Heart right ventricle (tissue), 16 donors: ENCODE data around the gene DENND2D. TPM values are rescaled to one million over a fixed set of nuclear protein-coding genes. Genes with fewer than 3 reads are reported as not detected.

Source experiments
- ATAC-seq, 8 donors: fragments of 200-7000 bp; cut with Tn5 transposase; one replicate each; pipeline ENCODE4 v1.9.1; 2020; ENCODE audit warnings: mild to moderate bottlenecking in 8 of 8, moderate library complexity in 8 of 8, moderate number of reproducible peaks in 1 of 8
- DNase-seq, 2 donors: peaks; one replicate each; pipeline ENCODE4 v3.0.0-alpha.2; 2020
- H3K27ac ChIP-seq, 10 donors: fragments of 200-600 bp; sonication (generic) in 2 of 10; one replicate each; pipeline versions ENCODE4 v1.5.0 to v1.8.0; 2020 to 2022; ENCODE audit warnings: mild to moderate bottlenecking in 3 of 10
- H3K27me3 ChIP-seq, 7 donors: fragments of 200-600 bp; one replicate each; pipeline ENCODE4 v1.8.0; 2021 to 2022; ENCODE audit warnings: mild to moderate bottlenecking in 2 of 7
- H3K36me3 ChIP-seq, 9 donors: fragments of 200-600 bp; sonication (generic) in 1 of 9; one replicate each; pipeline versions ENCODE4 v1.5.0 to v1.8.0; 2020 to 2022; ENCODE audit warnings: mild to moderate bottlenecking in 2 of 9
- H3K4me1 ChIP-seq, 9 donors: fragments of 200-600 bp; sonication (generic) in 1 of 9; one replicate each; pipeline versions ENCODE4 v1.5.0 to v1.8.0; 2020 to 2022; ENCODE audit warnings: mild to moderate bottlenecking in 4 of 9
- H3K4me3 ChIP-seq, 10 donors: fragments of 200-600 bp; sonication (generic) in 2 of 10; one replicate each; pipeline versions ENCODE4 v1.5.0 to v1.8.0; 2020 to 2022; ENCODE audit warnings: mild to moderate bottlenecking in 7 of 10, moderate library complexity in 2 of 10
- H3K9me3 ChIP-seq, 11 donors: fragments of 200-600 bp in 10 of 11; sonication (generic) in 2 of 11; one replicate each; pipeline versions ENCODE4 v1.5.0 to v1.8.0; 2013 to 2022; ENCODE audit warnings: mild to moderate bottlenecking in 2 of 11, control low read depth in 1 of 11, moderate library complexity in 1 of 11
- WGBS, 2 donors: extraction: QIAGEN DNeasy Blood & Tissue Kit; methylation state at CpG; one replicate each; pipeline ENCODE4 v1.1.7; 2013; ENCODE audit warnings: inconsistent platforms in 1 of 2; 5-methylcytosine and 5-hydroxymethylcytosine counted together
- intact Hi-C, 10 donors: fragments of 100-400 bp; cut with DNase I; formaldehyde crosslinking; loops; one replicate each; pipeline versions ENCODE4 v1.11.1 to v1.14.2; 2022
- polyA plus RNA-seq, 2 donors: library from polyadenylated mRNA; stranded (reverse); fragments of 200-250 nt; gene quantifications; one replicate each; pipeline ENCODE4 v1.2.3, GENCODE V29; 2013
- total RNA-seq, 10 donors: library from RNA; stranded (reverse); fragmentation: NEBNext Ultra II Directional in 3 of 10; extraction: Animal tissue kit (Norgen Biotek cat#: 25700) in 3 of 10; gene quantifications; one replicate each; pipeline versions ENCODE4 v1.2.1 to v1.2.4, GENCODE V29; 2021 to 2023
- TF ChIP-seq, protein P1 (sequence below), 9 donors: fragments of 200-600 bp; sonication (generic) in 2 of 9; IDR thresholded peaks; one replicate each; pipeline versions ENCODE4 v1.5.0 to v1.8.0; 2021 to 2022; ENCODE audit warnings: antibody characterized with exemption in 9 of 9, mild to moderate bottlenecking in 5 of 9, moderate library complexity in 1 of 9
- donor health status: Arrhythmogenic right ventricular cardiomyopathy.
- donor health status: ischemic (EF 13 %, LVEDD 7.1; RV severe dilation, severe dysfunction).
- donor health status: healthy with polysubstance abuse.
- donor health status: DM: no; HTN: yes; CAD: no.
- donor health status: DM: no; HTN: no; CAD: no.
- donor health status: ischemic (EF 25% LVEDD 6.9; RV normal size, moderate dysfunction).
- donor health status: ischemic (EF 25% LVEDD 5.7; RV mildly dilated, moderate dysfunction).
- donor health status: healthy.
- donor health status: DM: yes; HTN: yes; CAD: no.
- donor health status: Ischemic cardiomyopathy.
- donor health status: ischemic (EF 35%, LVEDD 5.7; RV mildly dilated, moderate dysfunction).
- donor health status: nonischemic (EF 11% LVEDD 7.7; RV severe dilation, severe dysfunction).
- donor health status: DM: yes; HTN: yes; CAD: no.
- donor health status: PGD.
- donor health status: ischemic (EF 29% LVEDD 5.4; RV normal size, mild dysfunction).
- donor health status: nonischemic (EF 23%, LVEDD 6.1; RV moderate dilation, normal function).

DENND2D gene
- total and polyA plus RNA-seq, 12 donors = 0.46 to 11.9 (median 1.0) TPM

DNA sequence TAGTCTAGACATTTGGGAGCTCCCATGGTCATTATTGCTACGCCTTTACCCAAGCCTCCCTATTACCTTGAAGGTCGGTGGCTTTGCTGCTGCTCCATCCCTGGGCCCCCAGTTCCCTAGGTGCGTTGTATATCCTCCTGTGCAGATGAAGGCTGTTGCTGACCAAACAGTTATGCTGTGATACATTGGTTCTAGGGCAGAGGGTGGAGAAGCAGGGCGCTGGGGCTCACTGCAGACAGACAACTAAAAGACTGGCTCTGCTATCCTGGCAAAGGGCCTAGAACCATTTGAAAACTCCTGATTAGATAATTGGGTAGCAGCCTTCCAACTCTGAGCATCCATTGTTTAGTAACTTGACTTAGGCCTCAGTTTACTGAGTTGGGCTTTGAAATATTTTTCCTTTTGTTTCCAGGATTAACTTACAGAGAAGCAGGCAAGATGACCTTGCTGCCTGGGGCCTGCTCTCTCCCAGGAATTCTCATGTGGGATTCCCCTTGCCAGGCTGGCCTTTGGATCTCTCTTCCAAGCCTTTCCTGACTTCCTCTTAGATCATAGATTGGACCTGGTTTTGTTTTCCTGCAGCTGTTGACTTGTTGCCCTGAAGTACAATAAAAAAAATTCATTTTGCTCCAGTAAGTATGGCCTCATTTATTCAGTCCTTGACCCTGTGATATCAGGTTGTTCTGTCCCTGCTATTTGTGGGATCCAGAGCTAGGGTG is 42.5 kb upstream of the DENND2D start:
- TF ChIP-seq, protein P1, sequence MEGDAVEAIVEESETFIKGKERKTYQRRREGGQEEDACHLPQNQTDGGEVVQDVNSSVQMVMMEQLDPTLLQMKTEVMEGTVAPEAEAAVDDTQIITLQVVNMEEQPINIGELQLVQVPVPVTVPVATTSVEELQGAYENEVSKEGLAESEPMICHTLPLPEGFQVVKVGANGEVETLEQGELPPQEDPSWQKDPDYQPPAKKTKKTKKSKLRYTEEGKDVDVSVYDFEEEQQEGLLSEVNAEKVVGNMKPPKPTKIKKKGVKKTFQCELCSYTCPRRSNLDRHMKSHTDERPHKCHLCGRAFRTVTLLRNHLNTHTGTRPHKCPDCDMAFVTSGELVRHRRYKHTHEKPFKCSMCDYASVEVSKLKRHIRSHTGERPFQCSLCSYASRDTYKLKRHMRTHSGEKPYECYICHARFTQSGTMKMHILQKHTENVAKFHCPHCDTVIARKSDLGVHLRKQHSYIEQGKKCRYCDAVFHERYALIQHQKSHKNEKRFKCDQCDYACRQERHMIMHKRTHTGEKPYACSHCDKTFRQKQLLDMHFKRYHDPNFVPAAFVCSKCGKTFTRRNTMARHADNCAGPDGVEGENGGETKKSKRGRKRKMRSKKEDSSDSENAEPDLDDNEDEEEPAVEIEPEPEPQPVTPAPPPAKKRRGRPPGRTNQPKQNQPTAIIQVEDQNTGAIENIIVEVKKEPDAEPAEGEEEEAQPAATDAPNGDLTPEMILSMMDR (IDR thresholded peaks at IDR 0.05) = no peak
- 44 to 50% methylated on average over 4 of the region's 4 CpGs for WGBS, 2 donors
- DNase-seq (peak; percentile 21 to 34), ATAC-seq (peak in 7 of 8 donors; percentile 47 to 80 (median 65))
- Histone ChIP-seq H3K27me3 (no peaks in the 10 kb centered on the region), H3K36me3 (no peaks in the 10 kb centered on the region), H3K9me3 (no peaks in the 10 kb centered on the region), H3K27ac (peak overlapping the region in 3 of 10 donors; percentile 3 to 33 (median 14)), H3K4me1 (peaks cover 0 to 17% (median 12%) of the 10 kb centered on the region in 9 donors), H3K4me3 (no peak overlapping the region)
- intact Hi-C loops = no loop called here

DNA sequence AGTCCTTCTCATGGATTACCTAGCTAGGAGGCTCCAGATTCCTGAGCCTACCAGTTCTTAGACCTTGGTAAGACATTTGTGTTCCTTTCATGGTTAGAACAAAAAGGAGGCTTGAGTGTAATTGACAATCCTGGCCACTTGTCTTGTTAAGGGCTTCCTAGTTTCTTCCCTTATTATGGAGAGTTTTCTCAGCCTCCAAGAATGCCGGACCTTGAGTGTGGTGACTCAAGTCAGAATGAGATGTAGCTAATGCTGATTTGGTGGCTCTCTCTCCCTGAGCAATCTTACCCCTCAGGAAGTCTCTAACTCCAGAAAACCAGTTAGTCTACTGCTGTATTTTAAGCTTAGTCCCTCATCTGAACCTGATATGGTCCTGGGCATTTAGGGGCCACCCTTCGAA is 41.4 kb upstream of the DENND2D start:
- Histone ChIP-seq H3K9me3 (no peaks in the 10 kb centered on the region), H3K27me3 (no peaks in the 10 kb centered on the region), H3K4me3 (no peak overlapping the region), H3K4me1 (peaks cover 0 to 17% (median 12%) of the 10 kb centered on the region in 9 donors), H3K36me3 (no peaks in the 10 kb centered on the region), H3K27ac (no peak overlapping the region)
- intact Hi-C loops = no loop called here
- ATAC-seq (no peak), DNase-seq (no peak)
- TF ChIP-seq, protein P1 (IDR thresholded peaks at IDR 0.05) = no peak
- WGBS, 2 donors = 84 to 93% methylated on average over 2 of the region's 2 CpGs

- Histone ChIP-seq H3K27ac (no peak overlapping the region), H3K36me3 (no peaks in the 10 kb centered on the region), H3K4me3 (no peak overlapping the region), H3K27me3 (peaks cover 0 to 10% (median 0%) of the 10 kb centered on the region in 7 donors), H3K4me1 (peaks cover 0 to 14% (median 8%) of the 10 kb centered on the region in 9 donors), H3K9me3 (no peaks in the 10 kb centered on the region)
- intact Hi-C loops = no loop called here
- 85 to 90% methylated on average over 5 of the region's 5 CpGs for WGBS, 2 donors
- no peak for DNase-seq
- no peak for ATAC-seq
- TF ChIP-seq, protein P1 (IDR thresholded peaks at IDR 0.05) = no peak
Measured at GRCh38 chr1:111238056-111238795, 37.8 kb upstream of the DENND2D start.

DNA sequence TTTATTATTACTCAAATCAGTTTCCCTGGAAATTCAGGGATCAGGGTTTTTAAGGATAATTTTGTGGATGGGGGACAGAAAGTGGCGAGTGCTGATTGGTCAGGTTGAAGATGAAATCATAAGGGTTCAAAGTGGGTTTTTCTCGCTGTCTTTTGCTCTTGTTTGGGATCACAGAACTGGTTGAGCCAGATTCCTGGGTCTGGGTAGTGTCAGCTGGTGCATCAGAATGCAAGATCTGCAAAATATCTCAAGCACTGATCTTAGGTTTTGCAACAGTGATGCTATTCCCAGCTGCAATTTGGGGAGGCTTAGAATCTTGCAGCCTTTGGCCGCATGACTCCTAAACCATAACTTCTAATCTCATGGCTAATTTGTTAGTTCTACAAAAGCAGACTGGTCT is 36.4 kb upstream of the DENND2D start:
- DNase-seq (no peak), ATAC-seq (no peak)
- intact Hi-C loops = no loop called here
- TF ChIP-seq, protein P1 (IDR thresholded peaks at IDR 0.05) = no peak
- Histone ChIP-seq H3K27me3 (peaks cover 0 to 10% (median 0%) of the 10 kb centered on the region in 7 donors), H3K9me3 (no peaks in the 10 kb centered on the region), H3K4me3 (no peak overlapping the region), H3K36me3 (no peaks in the 10 kb centered on the region), H3K27ac (no peak overlapping the region), H3K4me1 (peaks cover 0 to 7% (median 0%) of the 10 kb centered on the region in 9 donors)
- whole genome bisulfite sequencing, 2 donors = 84 to 93% methylated on average over 3 of the region's 3 CpGs
